Measurements from ENCODE around the gene IGFBP5. TPM values are rescaled to one million over a fixed set of nuclear protein-coding genes. Genes with fewer than 3 reads are reported as not detected.

Gene IGFBP5
- total RNA-seq, 4 donors from 2014 or later, result 480 to 2,812 (median 618) TPM

DNA sequence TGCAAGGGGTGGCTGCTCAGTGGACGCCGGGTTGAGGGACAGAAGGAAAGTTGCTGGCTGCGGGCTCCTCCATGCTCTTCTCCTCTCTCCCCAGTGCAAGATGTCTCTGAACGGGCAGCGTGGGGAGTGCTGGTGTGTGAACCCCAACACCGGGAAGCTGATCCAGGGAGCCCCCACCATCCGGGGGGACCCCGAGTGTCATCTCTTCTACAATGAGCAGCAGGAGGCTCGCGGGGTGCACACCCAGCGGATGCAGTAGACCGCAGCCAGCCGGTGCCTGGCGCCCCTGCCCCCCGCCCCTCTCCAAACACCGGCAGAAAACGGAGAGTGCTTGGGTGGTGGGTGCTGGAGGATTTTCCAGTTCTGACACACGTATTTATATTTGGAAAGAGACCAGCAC lies 31.5 kb downstream of the IGFBP5 start:
- H3K4me3 ChIP-seq, result no peak overlapping the region
- no peaks in the 10 kb centered on the region for H3K36me3 ChIP-seq
- H3K9me3 ChIP-seq, result no peaks in the 10 kb centered on the region
- no peak overlapping the region for H3K27ac ChIP-seq
- TF ChIP-seq POLR2A (IDR thresholded peaks at IDR 0.05), result no peak
- TF ChIP-seq, protein P1, sequence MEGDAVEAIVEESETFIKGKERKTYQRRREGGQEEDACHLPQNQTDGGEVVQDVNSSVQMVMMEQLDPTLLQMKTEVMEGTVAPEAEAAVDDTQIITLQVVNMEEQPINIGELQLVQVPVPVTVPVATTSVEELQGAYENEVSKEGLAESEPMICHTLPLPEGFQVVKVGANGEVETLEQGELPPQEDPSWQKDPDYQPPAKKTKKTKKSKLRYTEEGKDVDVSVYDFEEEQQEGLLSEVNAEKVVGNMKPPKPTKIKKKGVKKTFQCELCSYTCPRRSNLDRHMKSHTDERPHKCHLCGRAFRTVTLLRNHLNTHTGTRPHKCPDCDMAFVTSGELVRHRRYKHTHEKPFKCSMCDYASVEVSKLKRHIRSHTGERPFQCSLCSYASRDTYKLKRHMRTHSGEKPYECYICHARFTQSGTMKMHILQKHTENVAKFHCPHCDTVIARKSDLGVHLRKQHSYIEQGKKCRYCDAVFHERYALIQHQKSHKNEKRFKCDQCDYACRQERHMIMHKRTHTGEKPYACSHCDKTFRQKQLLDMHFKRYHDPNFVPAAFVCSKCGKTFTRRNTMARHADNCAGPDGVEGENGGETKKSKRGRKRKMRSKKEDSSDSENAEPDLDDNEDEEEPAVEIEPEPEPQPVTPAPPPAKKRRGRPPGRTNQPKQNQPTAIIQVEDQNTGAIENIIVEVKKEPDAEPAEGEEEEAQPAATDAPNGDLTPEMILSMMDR (IDR thresholded peaks at IDR 0.05), result no peak
- intact Hi-C loops (cut with DNase I; ENCODE audit: low total_unique reads), result no loop called here
- no peaks in the 10 kb centered on the region for H3K27me3 ChIP-seq
- H3K4me1 ChIP-seq, result peaks cover 0 to 9% of the 10 kb centered on the region in 2 donors
- DNase-seq, result no peak

DNA sequence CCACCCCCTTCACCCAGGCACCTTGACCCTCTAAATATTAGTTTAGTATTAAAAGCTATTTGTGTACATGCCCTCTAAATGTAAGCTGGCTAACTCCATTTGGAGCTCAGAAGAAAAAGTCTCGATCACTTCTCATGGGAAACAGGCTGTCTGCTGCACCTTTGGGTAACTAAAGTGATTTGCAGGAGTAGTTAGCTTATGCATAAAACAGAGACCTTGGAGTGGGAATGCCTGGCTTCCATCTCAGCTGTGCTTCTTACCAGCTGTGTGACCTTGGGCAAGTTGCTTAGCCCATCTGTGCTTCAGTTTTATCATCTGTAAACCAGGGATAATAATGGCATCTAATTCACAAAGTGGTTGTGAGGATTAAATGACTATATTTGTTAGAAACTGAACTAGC lies 32.2 kb downstream of the IGFBP5 start:
- H3K9me3 ChIP-seq, result no peaks in the 10 kb centered on the region
- no peaks in the 10 kb centered on the region for H3K36me3 ChIP-seq
- H3K27me3 ChIP-seq, result no peaks in the 10 kb centered on the region
- intact Hi-C loops (cut with DNase I; ENCODE audit: low total_unique reads), result no loop called here
- H3K27ac ChIP-seq, result no peak overlapping the region
- no peak overlapping the region for H3K4me3 ChIP-seq
- peaks cover 0 to 9% of the 10 kb centered on the region in 2 donors for H3K4me1 ChIP-seq
- TF ChIP-seq, protein P1 (IDR thresholded peaks at IDR 0.05), result no peak
- no peak for TF ChIP-seq POLR2A (IDR thresholded peaks at IDR 0.05)
- no peak for DNase-seq

- intact Hi-C loops (cut with DNase I; ENCODE audit: low total_unique reads), result no loop called here
- Histone ChIP-seq H3K9me3 (no peaks in the 10 kb centered on the region), H3K36me3 (no peaks in the 10 kb centered on the region), H3K4me3 (no peak overlapping the region), H3K4me1 (peaks cover 0 to 9% of the 10 kb centered on the region in 2 donors), H3K27me3 (no peaks in the 10 kb centered on the region), H3K27ac (no peak overlapping the region)
- TF ChIP-seq, protein P1 (IDR thresholded peaks at IDR 0.05), result no peak
- no peak for TF ChIP-seq POLR2A (IDR thresholded peaks at IDR 0.05)
- DNase-seq, result no peak
These were observed 33.5 kb downstream of the IGFBP5 start for GRCh38 chr2:216661639-216662375.

GRCh38 chr2:216661051-216661450 lies 34.3 kb downstream of the IGFBP5 start:
- Histone ChIP-seq H3K4me1 (peaks cover 0 to 9% of the 10 kb centered on the region in 2 donors), H3K36me3 (no peaks in the 10 kb centered on the region), H3K27me3 (no peaks in the 10 kb centered on the region), H3K27ac (no peak overlapping the region), H3K9me3 (no peaks in the 10 kb centered on the region), H3K4me3 (no peak overlapping the region)
- no peak for DNase-seq
- TF ChIP-seq, protein P1 (IDR thresholded peaks at IDR 0.05), result no peak
- no peak for TF ChIP-seq POLR2A (IDR thresholded peaks at IDR 0.05)
- intact Hi-C loops (cut with DNase I; ENCODE audit: low total_unique reads), result no loop called here

GRCh38 chr2:216660496-216660895 lies 34.9 kb downstream of the IGFBP5 start:
- no peak for DNase-seq
- Histone ChIP-seq H3K4me1 (peaks cover 0 to 8% of the 10 kb centered on the region in 2 donors), H3K27ac (no peak overlapping the region)

More at GRCh38 chr2:216660496-216660895, 34.9 kb downstream of the IGFBP5 start:
- no peak for TF ChIP-seq POLR2A (IDR thresholded peaks at IDR 0.05)
- TF ChIP-seq, protein P1 (IDR thresholded peaks at IDR 0.05), result no peak
- intact Hi-C loops (cut with DNase I; ENCODE audit: low total_unique reads), result no loop called here
- no peaks in the 10 kb centered on the region for H3K9me3 ChIP-seq
- H3K4me3 ChIP-seq, result no peak overlapping the region
- H3K27me3 ChIP-seq, result no peaks in the 10 kb centered on the region
- H3K36me3 ChIP-seq, result no peaks in the 10 kb centered on the region
